H1 (cell line): Measurements from ENCODE around the gene EMX1. TPM values are rescaled to one million over a fixed set of nuclear protein-coding genes. Genes with fewer than 3 reads are reported as not detected.

Experiments
- EGR1 ChIP-seq: IDR thresholded peaks from 2 replicates; pipeline ENCODE4 v1.6.1; 2011; ENCODE audit warnings: low read depth, low read length, borderline replicate concordance
- SP4 ChIP-seq: IDR thresholded peaks from 2 replicates; pipeline ENCODE4 v1.6.1; 2012; ENCODE audit warnings: low read length, inconsistent platforms
- TBP ChIP-seq: IDR thresholded peaks from 2 replicates; pipeline ENCODE4 v1.6.1; 2011; ENCODE audit warnings: low read depth, low read length, improper control_type of control experiment
- polyA plus RNA-seq, 7 experiments: library from polyadenylated mRNA; depleted of rRNA in 3 of 7; stranded (reverse) in 5 of 7; unstranded in 2 of 7; fragments of >200 nt in 5 of 7; fragments of 200-250 nt in 2 of 7; gene quantifications; 1 replicate in 5 of 7; 2 replicates in 1 of 7; 4 replicates in 1 of 7; pipeline versions ENCODE4 v1.2.1 to v1.2.3, GENCODE V29; 2011 to 2013; ENCODE audit warnings: missing spikeins in 2 of 7, mixed read lengths in 2 of 7
- total RNA-seq: library from RNA; stranded (reverse); fragmentation: NEBNext Ultra II Directional; extraction: Animal tissue kit (Norgen Biotek cat#: 25700); gene quantifications from 2 replicates; pipeline ENCODE4 v1.2.1, GENCODE V29; 2021

The EMX1 gene
- total and polyA plus RNA-seq, 2 of the 8 experiments (the other 6 are each of a cell fraction or from before 2014, with no cell fraction given): 2.4 to 4.9 TPM

GRCh38 chr2:72982219-72982618 lies 64.9 kb downstream of the EMX1 start (continued):
- no peak for TF ChIP-seq EGR1
- no peak for TF ChIP-seq TBP
- TF ChIP-seq SP4: no peak
